ENCODE data around the gene UBE2O.
A peak's percentile ranks its signal among the peaks of the same experiment; 100 is the strongest.

The UBE2O gene

DNA sequence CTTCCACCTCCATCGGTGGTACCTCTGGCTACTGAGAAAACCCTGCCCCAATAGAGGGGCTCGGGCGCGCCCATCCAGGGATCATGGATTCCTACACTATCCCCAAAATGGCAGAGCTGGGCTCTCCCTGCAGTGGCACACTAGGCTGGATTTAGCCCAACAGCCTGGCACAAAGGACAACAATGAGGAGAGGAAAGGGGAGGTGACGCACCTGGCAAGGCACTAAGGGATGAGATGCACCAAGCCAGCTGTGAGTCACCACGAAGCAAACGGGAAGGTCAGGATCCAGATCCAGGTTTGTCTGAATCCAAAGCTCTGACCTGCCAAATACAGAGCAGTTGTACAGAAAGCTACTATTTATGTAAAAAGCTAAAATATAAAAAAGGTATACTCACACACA is 18.1 kb downstream of the UBE2O start:
- Histone ChIP-seq H3K27me3 (ENCODE audit: insufficient read depth, poor library complexity, severe bottlenecking) (no peaks in the 10 kb centered on the region), H3K27ac (replicated peaks) (no peak overlapping the region), H3K4me3 (replicated peaks; ENCODE audit: insufficient read depth, low read length) (no peak overlapping the region)
- no peak for TF ChIP-seq SPI1 (IDR thresholded peaks at IDR 0.05; ENCODE audit: borderline replicate concordance, low read depth)
- TF ChIP-seq POLR2AphosphoS5 (IDR thresholded peaks at IDR 0.05; ENCODE audit: low read depth): no peak
- TF ChIP-seq, protein P1, sequence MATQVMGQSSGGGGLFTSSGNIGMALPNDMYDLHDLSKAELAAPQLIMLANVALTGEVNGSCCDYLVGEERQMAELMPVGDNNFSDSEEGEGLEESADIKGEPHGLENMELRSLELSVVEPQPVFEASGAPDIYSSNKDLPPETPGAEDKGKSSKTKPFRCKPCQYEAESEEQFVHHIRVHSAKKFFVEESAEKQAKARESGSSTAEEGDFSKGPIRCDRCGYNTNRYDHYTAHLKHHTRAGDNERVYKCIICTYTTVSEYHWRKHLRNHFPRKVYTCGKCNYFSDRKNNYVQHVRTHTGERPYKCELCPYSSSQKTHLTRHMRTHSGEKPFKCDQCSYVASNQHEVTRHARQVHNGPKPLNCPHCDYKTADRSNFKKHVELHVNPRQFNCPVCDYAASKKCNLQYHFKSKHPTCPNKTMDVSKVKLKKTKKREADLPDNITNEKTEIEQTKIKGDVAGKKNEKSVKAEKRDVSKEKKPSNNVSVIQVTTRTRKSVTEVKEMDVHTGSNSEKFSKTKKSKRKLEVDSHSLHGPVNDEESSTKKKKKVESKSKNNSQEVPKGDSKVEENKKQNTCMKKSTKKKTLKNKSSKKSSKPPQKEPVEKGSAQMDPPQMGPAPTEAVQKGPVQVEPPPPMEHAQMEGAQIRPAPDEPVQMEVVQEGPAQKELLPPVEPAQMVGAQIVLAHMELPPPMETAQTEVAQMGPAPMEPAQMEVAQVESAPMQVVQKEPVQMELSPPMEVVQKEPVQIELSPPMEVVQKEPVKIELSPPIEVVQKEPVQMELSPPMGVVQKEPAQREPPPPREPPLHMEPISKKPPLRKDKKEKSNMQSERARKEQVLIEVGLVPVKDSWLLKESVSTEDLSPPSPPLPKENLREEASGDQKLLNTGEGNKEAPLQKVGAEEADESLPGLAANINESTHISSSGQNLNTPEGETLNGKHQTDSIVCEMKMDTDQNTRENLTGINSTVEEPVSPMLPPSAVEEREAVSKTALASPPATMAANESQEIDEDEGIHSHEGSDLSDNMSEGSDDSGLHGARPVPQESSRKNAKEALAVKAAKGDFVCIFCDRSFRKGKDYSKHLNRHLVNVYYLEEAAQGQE (IDR thresholded peaks at IDR 0.05; ENCODE audit: insufficient replicate concordance, low read depth): no peak
- TF ChIP-seq GABPA (IDR thresholded peaks at IDR 0.05; ENCODE audit: low read depth): no peak
- TF ChIP-seq, protein P2, sequence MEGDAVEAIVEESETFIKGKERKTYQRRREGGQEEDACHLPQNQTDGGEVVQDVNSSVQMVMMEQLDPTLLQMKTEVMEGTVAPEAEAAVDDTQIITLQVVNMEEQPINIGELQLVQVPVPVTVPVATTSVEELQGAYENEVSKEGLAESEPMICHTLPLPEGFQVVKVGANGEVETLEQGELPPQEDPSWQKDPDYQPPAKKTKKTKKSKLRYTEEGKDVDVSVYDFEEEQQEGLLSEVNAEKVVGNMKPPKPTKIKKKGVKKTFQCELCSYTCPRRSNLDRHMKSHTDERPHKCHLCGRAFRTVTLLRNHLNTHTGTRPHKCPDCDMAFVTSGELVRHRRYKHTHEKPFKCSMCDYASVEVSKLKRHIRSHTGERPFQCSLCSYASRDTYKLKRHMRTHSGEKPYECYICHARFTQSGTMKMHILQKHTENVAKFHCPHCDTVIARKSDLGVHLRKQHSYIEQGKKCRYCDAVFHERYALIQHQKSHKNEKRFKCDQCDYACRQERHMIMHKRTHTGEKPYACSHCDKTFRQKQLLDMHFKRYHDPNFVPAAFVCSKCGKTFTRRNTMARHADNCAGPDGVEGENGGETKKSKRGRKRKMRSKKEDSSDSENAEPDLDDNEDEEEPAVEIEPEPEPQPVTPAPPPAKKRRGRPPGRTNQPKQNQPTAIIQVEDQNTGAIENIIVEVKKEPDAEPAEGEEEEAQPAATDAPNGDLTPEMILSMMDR (IDR thresholded peaks at IDR 0.05; ENCODE audit: insufficient read depth, low read length): no peak
- no peak for DNase-seq (ENCODE audit: low read depth in 1 of 2, low spot score in 1 of 2)

DNA sequence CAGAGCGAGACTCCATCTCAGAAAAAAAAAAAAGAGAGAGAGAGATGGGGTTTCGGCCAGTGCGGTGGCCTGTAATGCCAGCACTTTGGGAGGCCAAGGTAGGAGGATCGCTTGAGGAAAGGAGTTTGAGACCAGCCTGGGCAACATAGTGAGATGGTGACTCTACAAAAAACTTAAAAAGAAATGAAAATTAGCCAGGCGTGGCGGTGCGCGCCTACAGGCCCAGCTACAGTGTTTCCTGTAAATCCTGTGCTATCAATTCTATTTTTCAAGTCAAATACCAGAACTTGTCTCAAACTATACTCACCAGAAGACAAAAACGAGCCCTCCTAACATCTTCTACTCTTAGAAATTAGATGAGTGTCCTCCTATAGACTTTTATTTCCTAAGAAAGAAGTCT is 19.3 kb downstream of the UBE2O start:
- no peak overlapping the region for H3K27ac ChIP-seq (replicated peaks)
- no peaks in the 10 kb centered on the region for H3K27me3 ChIP-seq (ENCODE audit: insufficient read depth, poor library complexity, severe bottlenecking)
- DNase-seq (ENCODE audit: low read depth in 1 of 2, low spot score in 1 of 2): no peak
- no peak for TF ChIP-seq POLR2AphosphoS5 (IDR thresholded peaks at IDR 0.05; ENCODE audit: low read depth)
- TF ChIP-seq GABPA (IDR thresholded peaks at IDR 0.05; ENCODE audit: low read depth): no peak
- no peak for TF ChIP-seq SPI1 (IDR thresholded peaks at IDR 0.05; ENCODE audit: borderline replicate concordance, low read depth)
- TF ChIP-seq, protein P1 (IDR thresholded peaks at IDR 0.05; ENCODE audit: insufficient replicate concordance, low read depth): no peak
- TF ChIP-seq, protein P2 (IDR thresholded peaks at IDR 0.05; ENCODE audit: insufficient read depth, low read length): no peak
- no peak overlapping the region for H3K4me3 ChIP-seq (replicated peaks; ENCODE audit: insufficient read depth, low read length)

DNA sequence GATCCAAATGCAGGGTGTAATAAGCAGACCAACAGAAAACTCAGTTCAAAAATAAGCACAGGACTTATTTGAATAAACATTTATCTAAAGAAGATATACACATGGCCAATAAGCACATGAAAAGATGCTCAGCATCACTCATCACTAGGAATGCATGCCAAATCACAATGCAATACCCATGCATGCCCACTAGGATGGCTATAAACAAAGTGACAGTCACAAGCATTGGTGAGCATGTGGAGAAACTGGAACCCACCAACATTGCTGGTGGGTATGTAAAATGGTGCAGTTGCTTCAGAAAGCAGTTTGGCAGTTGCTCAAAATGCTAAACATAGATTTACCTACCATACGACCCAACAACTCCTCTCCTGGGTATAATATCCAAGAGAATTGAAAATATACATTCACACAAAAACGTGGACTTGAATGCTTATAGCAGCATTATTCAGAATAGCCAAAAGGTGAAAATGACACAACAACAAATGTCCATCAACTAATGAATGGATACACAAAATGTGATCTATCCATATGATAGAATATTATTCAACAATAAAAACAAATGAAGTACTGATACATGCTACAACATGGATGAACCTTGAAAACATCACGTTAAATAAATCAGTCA is 20.1 kb downstream of the UBE2O start:
- TF ChIP-seq, protein P1 (IDR thresholded peaks at IDR 0.05; ENCODE audit: insufficient replicate concordance, low read depth): no peak
- TF ChIP-seq POLR2AphosphoS5 (IDR thresholded peaks at IDR 0.05; ENCODE audit: low read depth): no peak
- no peak for TF ChIP-seq SPI1 (IDR thresholded peaks at IDR 0.05; ENCODE audit: borderline replicate concordance, low read depth)
- TF ChIP-seq, protein P2 (IDR thresholded peaks at IDR 0.05; ENCODE audit: insufficient read depth, low read length): peak; percentile 27
- TF ChIP-seq GABPA (IDR thresholded peaks at IDR 0.05; ENCODE audit: low read depth): no peak
- Histone ChIP-seq H3K27ac (replicated peaks) (no peak overlapping the region; the same call in 1 of the 2 replicates), H3K27me3 (ENCODE audit: insufficient read depth, poor library complexity, severe bottlenecking) (no peaks in the 10 kb centered on the region), H3K4me3 (replicated peaks; ENCODE audit: insufficient read depth, low read length) (no peak overlapping the region)
- DNase-seq (ENCODE audit: low read depth in 1 of 2, low spot score in 1 of 2): no peak

Data from HL-60 (cell line).